OCI-M1 (cell line): ENCODE results near the gene TBC1D20.
"Not testable (repeated sequence)": the region's sequence is repeated elsewhere in the genome, so short reads cannot be mapped to it uniquely, and the experiment has no call there.

Experiments used
- DNase-seq: peaks from one replicate; lab custom pipeline; 2025; lab: John Stamatoyannopoulos, UW

Gene TBC1D20, protein sequence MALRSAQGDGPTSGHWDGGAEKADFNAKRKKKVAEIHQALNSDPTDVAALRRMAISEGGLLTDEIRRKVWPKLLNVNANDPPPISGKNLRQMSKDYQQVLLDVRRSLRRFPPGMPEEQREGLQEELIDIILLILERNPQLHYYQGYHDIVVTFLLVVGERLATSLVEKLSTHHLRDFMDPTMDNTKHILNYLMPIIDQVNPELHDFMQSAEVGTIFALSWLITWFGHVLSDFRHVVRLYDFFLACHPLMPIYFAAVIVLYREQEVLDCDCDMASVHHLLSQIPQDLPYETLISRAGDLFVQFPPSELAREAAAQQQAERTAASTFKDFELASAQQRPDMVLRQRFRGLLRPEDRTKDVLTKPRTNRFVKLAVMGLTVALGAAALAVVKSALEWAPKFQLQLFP

DNA sequence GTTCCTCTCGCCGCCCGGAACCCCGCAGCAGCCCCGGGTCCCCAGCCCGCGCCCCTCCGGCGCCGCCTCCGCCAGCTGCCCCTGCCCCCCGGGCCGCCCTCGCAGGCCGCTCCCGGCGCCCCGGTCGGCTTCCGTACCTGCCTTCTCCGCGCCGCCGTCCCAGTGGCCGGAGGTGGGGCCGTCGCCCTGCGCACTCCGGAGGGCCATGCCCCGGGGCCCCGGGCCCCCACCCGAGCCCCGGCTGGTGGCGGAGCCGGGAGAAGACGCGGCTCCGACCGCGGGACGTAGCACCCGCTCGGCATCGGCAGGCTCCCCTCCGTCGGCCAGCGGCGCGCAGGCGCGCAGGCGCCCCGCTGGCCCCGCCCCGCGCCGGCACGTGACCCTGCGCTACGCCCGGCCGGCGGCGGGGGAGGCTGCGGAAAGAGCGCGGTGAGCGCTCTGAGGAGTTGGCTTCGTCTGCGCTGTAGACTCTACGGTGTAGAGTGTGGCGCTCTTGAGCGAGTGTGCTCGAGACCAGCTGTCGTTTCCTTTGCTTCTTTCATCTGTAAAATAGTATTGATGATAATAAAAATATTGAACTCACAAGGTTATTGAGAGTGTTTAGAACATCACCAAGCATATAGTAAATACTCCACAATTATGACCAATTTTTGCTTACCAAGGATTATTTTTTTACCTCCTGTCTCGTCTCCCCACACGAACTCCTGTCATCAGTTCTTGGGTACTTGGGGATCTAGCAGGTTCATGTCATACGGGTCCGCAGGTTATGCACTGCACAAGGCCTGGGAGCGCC, at the start of gene TBC1D20:
TBC1D20 (minus strand) TSS at position 335 of the 793 bp plus-strand sequence; CDS start at position 207, 128 bp downstream.
- peak; percentile 97 for DNase-seq

DNA sequence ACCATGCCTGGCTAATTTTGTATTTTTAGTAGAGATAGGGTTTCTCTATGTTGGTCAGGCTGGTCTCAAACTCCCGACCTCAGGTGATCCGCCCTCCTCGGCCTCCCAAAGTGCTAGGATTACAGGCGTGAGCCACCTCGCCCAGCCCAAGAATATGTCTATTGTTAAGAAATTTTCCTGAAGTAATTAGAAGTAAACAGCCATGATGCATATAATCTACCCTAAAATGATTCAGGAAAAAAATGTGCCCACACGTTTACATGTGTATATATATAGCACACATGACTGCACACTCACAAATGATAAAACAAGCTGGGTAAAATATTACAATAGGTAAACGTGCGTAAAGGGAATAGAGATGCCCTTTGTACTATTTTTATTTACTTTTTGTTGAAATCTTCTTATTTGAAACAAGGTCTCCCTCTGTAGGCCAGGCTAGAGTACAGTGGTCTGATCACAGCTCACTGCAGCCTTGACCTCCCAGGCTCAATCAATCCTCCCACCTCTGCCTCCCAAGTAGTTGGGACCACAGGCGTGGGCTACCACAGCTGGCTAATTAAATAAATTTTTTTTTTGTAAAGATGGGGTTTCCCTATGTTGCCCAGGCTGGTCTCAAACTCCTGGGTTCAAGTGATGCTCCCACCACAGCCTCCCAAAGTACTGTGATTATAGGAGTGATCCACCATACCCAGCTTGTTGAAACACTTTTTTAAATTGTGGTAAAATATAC, 48.2 kb upstream of the TBC1D20 start:
- DNase-seq: peak; percentile 44

DNA sequence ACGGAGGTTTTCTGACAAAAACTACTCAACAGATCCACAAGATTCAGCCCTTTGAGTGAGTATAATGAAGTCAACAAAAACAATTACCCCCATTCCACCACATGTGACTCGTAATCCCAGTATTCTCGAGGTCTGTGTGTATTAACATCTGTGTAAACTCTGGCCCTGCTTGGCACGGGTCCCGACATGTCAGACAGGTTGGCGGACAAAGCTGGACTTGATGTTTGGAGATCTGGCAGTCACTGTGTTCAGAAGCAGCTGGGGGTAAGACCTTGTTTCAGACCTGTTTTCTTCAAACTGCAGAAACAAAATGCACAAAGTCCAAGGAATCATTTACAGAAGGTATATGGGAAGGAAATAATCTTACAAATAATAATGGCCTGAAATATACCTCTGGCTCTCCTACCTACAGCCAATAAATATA, 46.0 kb upstream of the TBC1D20 start:
- DNase-seq: not testable (repeated sequence)

DNA sequence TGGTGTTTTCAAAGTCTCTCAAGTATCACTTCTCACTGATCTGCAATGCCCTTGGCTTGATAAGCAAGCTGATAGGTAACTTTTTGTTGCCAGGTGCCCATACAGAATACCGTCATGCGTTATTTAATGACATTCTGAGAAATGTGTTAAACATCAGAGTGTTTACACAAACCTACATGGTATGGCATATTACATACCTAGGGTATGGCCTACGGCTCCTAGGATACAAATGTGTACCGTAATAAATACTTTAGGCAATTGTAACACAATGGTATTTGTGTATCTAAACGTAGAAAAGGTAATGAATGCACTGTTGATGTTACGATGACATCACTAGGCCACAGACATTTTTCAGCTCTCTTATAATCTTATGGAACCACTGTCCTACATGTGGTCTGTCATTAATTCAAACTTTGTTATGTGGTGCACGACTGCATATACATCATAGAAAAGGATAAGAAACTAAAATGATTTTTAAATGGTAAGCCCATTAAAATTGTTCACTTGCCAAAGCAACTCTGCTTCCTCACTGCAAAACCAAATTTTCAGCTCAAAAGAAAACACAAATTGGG, 45.5 kb upstream of the TBC1D20 start:
- no peak for DNase-seq

DNA sequence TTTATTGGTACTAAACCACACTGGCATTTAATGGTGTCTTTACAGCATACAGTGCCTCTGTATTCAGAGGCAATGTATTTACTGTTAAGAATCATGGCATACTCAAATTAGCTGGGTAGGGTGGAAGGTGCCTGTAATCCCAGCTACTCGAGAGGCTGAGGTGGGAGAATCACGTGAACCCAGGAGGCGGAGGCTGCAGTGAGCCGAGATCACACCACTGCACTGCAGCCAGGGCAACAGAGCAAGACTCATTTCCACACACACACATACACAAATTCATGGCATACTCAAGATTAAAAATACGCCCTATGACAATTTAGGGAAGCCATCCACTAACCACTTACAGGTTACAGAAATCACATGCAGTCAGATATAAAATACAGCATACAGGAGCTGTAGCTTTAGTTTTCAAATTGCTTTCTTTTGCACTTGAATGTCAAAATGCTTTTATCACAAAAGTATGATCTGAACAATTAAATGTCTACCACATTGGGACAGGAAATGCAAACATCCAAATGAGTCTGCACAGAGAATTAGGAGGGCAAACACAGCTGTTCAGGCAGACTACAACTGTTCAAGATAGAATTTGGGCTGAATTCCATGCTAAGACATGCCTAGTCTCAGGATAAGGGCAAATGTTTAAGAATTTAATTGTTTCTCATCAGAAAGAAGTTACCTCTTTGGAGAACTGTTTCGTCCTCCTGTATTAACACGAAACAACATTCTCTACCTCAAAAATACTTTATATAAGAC, 44.8 kb upstream of the TBC1D20 start:
- no peak for DNase-seq

DNA sequence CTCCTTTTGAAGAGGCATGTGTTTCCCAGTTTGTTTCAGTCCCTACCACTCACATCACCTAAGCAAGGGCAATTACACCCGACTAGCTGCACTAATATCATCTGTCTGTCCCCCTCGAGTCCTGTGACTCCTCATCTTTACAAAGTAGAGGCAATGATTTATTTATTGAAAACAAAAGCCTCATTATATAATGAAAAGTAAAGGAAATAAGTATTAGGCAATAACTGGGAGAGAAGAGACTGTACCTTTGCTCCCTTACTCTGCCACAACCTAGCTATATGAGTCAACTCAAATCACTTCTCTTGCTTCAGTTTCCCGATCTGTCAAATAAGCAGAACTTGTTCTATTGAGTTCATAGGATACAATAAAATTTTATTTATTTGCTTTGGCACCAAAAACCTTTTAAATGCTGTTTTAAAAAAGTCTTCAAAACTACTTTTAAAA, 42.3 kb upstream of the TBC1D20 start:
- no peak for DNase-seq

DNA sequence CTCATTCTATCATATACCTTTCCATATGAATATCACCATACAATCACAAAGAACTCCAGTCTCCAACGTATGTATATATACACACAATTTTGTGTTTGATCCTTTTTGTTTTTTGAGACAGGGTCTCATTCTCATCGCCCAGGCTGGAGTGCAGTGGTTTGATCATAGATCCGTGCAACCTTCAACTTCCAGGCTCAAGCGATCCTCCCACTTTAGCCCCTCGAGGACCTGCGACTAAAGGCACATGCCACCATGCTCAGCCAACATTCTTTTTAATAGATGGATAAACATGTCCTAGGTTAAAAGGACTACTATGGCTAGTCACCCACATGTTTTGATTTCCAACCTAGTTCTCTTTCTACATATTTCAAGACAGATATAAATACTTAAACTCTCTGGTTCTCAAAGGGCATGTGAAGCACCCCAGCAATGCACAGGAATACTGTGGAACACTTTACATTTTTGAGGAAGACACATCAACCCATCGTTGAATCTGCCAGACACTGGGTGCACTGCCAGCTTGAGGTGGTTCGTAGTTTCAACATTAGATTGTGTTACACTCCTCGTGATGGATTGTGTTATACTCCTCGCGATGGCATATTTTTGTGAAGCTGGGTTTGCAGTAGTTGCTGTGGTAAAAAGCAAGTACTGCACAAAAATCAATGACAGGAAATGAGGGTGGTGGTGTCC, 40.9 kb upstream of the TBC1D20 start:
- DNase-seq: no peak

DNA sequence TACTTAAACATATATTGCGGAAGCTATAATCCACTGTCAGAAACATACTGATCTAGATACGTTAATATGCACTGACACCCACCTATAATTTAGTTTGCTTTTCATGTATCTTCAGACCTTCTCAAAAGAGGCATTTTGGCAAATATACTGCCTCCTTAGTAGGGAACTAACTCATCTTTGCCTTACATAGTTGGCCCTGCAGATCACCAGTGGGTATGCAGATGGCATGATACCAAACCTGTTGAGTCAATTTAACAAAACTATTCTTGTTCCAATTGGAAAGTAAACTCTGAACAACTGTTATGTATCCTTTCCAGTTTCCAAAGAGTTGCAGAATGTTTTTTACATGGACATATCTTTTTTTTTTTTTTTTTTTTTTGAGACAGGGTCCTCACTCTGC, 35.6 kb upstream of the TBC1D20 start:
- no peak for DNase-seq

DNA sequence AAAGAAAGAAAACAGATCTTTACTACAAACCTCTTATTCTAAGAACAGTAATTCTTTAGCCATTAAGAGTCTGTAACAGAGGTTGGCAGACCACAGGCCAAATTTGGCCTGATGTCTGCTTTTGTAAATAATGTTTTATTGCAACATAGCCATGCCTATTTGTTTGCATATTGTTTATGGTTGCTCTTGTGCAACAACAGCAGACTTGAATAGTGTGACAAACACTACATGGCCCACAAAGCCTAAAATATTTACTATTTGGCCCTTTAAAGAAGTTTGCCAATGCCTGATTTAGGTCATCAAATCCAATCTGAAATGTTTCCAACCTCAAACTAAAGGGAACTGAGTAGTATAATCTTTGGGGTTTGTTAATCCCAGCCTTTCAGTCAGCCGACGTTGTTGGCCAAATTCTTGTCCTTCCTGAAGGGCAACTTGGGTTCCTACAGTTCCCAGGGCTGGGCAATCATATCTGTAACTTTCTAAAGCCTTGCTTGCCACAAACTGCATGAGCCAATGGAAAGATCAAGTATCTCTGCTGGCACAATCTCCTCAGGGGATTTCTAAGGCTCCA, 33.9 kb upstream of the TBC1D20 start:
- DNase-seq: no peak

DNA sequence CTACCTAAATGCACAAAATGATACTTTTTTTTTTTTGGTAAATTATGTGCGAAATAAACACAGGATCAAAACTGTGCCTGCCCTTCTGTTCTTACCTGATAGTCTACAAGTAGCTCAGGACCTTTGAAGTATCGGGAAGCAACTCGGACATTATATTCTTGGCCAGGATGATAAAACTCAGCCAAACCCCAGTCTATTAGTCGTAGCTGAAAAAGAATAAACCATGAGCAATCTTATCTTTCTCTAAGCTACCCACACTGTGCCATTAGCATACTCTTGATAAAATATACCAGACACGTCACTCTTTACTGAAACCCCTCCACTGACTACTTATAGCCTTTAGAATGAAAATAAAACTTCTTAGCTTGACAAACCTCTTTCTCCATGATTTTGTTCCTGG, 29.8 kb upstream of the TBC1D20 start:
- DNase-seq: peak; percentile 23

DNA sequence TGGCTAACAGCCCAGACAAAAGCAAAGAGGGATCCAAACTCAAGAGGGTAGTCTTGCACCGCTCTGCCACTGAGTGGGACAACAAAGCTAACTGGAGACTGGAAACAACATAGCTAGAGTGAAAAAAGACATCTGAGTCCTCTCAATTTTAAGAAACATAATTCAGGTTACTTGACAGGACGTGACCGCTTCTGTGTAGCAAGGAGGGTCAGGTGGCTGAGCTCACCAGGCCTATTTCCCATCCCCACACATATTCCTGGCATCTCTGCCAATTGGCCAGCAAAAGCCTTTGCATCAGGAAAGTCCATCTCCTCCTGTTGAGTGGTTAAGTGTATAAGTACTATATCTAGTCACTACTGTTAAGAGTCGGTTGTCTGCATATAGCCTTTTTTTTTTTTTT, 25.3 kb upstream of the TBC1D20 start:
- DNase-seq: no peak

DNA sequence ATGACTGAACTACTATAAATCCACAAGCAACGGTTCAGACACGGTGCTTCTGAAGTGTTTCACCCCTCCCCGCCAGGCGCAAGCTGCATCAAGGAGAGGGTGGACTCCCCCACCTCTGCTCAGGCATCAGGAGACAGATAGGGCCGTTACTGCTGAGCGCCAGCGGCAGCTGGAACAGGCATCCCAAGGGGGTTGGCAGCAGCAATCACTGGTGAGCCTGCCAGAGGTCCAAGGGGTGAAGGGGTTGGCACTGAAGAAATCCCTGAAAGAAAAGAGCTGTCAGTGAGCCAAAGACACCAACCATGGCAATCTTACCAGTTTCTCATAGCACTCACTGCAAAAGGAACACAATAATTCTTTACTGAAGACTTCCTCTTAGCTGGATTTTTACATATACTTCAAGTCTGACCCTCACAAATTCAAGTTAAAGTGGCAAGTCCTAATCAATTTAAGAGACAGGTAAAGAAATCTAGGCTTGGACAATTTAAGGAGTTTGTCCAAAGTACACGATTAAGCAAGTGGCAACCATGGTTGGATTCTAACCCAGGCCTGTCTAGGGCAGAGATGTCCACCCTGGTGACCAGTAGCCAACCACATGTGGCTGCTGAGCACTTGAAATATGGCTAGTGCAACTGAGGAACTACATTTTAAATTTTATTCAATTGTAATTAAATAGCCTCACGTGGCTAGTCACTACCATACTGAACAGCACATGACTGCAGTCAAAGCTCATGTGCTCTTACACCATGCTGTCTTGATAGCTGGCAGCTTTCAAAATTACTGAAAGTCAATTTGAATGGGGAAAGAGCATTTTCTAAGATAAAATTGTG, 21.7 kb upstream of the TBC1D20 start:
- DNase-seq: no peak

DNA sequence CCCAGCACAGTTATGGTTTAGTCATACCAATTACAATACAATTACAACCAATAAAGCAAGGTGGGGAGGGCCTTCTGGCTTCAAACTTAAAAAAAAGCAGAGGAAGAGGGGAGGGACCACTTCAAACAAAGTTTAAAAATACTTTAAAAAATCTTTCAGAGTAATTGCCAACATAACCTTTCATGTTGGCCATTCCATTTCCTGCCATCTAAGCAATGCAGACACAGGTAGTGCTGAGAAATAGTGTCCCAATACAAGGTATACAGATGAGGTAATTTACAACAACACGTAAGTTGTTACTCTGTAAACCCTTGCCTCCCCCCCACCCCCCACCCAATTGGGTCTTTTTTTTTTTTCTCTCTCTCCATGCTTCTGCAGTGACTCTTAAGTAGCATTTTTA, 18.8 kb upstream of the TBC1D20 start:
- no peak for DNase-seq

DNA sequence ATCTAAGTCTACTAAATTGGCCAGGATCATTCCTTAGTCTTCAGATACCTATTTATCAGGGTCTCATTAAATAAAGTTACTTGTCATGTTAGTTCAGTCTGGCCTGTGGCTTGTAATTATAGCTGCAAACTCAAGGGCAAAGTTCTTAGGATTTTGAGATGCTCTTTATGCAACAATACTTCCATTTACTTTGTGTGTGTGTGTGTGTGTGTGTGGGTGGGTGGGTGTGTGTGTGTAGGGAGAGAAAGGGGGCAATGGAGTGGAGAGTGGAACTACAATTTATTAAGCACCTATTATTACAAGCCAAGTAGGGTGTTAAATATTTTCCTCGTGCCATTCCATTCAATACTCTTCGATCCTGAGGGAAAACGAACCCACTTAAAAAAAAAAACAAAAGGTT, 17.7 kb upstream of the TBC1D20 start:
- DNase-seq: no peak

DNA sequence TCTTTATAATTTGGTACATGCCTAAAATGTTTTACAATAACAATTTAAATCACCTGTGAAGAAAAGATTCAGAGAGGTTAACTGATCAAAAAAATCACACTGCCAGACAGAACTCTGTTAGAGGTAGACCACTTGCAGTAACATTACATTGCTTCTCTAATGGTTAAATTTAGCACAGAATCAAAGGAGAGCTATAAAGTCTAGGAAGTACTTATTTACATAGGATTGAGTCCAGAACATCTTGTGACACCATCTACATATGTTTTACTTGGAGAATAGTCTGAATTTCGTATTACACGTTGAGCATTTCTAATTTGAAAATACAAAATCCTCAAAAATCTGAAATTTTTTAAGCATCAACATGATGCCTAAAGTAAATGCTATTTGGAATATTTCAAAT, 17.2 kb upstream of the TBC1D20 start:
- DNase-seq: no peak

DNA sequence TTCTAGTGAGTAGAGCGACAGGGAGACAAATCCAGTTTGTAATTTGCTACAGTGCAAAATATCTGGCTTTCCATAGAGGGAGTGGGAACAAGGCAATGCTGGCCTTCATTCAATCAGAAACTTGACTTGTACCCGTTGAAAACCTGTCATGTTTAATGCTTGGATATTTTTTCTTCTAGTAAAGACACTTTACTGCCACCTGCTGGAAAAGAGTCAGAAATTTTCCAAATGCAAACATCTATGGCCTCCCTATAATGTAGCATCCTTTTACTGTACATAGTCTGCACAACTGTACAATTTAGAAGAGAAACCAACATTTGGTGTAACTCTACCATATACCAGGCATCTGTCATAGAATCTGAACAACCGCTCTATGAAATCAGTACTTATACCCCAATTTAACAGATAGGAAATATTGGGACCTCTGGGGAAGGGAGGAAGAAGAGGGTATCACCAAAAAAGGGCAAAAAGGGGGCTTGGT, 16.7 kb upstream of the TBC1D20 start:
- DNase-seq: peak; percentile 88

DNA sequence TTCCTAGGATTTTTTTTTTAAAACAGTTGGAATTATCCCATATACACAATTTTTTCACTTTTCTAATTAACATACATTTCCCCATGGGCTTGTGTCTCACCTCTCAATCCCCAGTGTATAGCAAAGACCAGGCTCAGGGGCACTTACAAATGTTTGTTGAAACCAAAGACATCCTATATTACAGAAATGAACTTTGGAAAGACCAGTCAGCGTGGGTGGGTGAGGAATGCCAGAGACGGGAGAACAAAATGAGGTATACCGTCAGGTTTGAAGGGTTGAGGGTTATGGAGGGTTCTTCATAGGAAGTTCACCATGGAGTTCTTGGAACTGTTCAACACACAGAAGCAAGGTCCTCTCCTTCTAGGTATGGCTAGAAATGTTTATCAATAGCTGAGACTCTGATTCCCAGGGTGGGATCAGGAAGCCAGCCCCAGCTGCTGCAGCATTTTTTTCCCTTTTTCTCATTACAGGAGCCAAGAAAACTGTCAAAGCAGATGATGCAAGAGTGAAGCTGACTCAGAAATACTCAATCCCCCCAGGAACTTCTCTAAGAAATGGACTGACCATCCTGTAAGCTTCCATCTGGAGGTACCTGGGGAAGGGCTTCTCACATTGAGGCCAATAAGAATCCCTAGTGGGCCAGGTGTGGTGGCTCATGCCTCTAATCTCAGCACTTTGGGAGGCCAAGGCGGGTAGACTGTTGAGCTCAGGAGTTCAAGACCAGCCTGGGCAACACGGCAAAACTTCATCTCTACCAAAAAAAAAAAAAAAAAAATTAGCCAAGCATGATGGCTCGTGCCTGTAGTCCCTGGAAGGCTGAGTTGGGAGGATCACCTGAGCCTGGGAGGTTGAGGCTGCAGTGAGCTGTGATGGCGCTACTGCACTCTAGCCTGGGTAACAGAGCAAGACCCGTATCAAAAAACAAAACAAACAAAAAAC, 15.9 kb upstream of the TBC1D20 start:
- DNase-seq: peak; percentile 36

DNA sequence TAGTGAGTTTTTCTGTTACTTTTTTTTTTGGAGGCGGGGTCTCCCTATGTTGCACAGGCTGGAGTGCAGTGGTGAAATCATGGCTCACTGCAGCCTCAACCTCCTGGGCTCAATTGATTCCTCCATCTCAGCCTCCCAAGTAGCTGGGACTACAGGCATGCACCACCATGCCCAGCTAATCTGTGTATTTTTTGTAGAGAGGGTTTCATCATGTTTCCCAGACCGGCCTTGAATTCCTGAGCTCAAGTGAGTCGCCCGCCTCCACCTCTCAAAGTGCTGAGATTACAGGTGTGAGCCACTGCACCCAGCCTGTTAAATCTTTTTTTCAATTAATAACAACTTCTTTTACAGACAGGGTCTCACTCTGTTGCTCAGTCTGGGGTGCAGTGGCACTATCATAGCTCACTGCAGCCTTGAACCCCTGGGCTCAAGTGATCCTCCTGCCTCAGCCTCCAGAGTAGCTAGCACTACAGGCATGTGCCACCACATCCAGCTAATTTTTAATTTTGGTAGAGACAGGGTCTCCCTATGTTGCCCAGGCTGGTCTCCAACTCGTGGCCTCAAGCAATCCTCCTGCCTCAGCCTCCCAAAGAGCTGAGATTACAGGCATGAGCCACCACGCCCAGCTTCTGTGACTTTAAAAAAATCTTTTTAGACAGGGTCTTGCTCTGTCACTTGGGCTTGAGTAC, 14.4 kb upstream of the TBC1D20 start:
- DNase-seq: not testable (repeated sequence)
